HG03442 (cell line): ENCODE data around the gene NT5DC1.
"Not testable (repeated sequence)": the region's sequence is repeated elsewhere in the genome, so short reads cannot be mapped to it uniquely, and the experiment has no call there.

ENCODE experiments used
- ATAC-seq: cut with Tn5 transposase; IDR thresholded peaks from one replicate; pipeline ENCODE4 v1.9.1; 2021; ENCODE audit warnings: mild to moderate bottlenecking, moderate library complexity; ENCODE audit not compliant: unreplicated experiment

Gene NT5DC1

GRCh38 chr6:116267836-116268588, 167.4 kb downstream of the NT5DC1 start:
- ATAC-seq: peak; percentile 9

- ATAC-seq: peak; percentile 91
Measured at GRCh38 chr6:116268589-116269293, 168.1 kb downstream of the NT5DC1 start.

GRCh38 chr6:116271149-116271708, 170.6 kb downstream of the NT5DC1 start:
- ATAC-seq: no peak

- no peak for ATAC-seq
Measured at GRCh38 chr6:116277124-116277523, 176.5 kb downstream of the NT5DC1 start.

GRCh38 chr6:116278481-116278829, 177.8 kb downstream of the NT5DC1 start:
- no peak for ATAC-seq

- ATAC-seq: no peak
Measured at GRCh38 chr6:116278854-116279231, 178.2 kb downstream of the NT5DC1 start.

- peak; percentile 91 for ATAC-seq
Measured at GRCh38 chr6:116279232-116280160, 178.8 kb downstream of the NT5DC1 start, which contains the start of gene TSPYL1. TSS of gene TSPYL1 (minus strand) at chr6:116279930. CDS start at chr6:116279830, 100 bp downstream.

- no peak for ATAC-seq
Measured at GRCh38 chr6:116280161-116280932, 179.7 kb downstream of the NT5DC1 start.

- ATAC-seq: no peak
Measured at GRCh38 chr6:116280933-116281316, 180.3 kb downstream of the NT5DC1 start.

- ATAC-seq: no peak
Measured at GRCh38 chr6:116282698-116283097, 182.0 kb downstream of the NT5DC1 start.

GRCh38 chr6:116283191-116283590, 182.5 kb downstream of the NT5DC1 start:
- no peak for ATAC-seq

GRCh38 chr6:116284984-116285383, 184.3 kb downstream of the NT5DC1 start:
- ATAC-seq: not testable (repeated sequence)

- ATAC-seq: no peak
Measured at GRCh38 chr6:116286773-116287358, 186.2 kb downstream of the NT5DC1 start.

- no peak for ATAC-seq
Measured at GRCh38 chr6:116287689-116288282, 187.1 kb downstream of the NT5DC1 start.

- ATAC-seq: no peak
Measured at GRCh38 chr6:116289876-116290275, 189.2 kb downstream of the NT5DC1 start.

GRCh38 chr6:116290799-116291198, 190.1 kb downstream of the NT5DC1 start:
- no peak for ATAC-seq

- no peak for ATAC-seq
Measured at GRCh38 chr6:116291701-116292396, 191.2 kb downstream of the NT5DC1 start.

GRCh38 chr6:116292553-116292952, 191.9 kb downstream of the NT5DC1 start:
- ATAC-seq: no peak

- no peak for ATAC-seq
Measured at GRCh38 chr6:116298273-116298672, 197.6 kb downstream of the NT5DC1 start.
